Muscle of leg (tissue), 11 donors: ENCODE measurements around the gene CD4. TPM values are rescaled to one million over a fixed set of nuclear protein-coding genes. Genes with fewer than 3 reads are reported as not detected.
A peak's percentile ranks its signal among the peaks of the same experiment; 100 is the strongest.

Source experiments
- DNase-seq: peaks from one replicate; pipeline ENCODE4 v3.0.0; 2013
- H3K27ac ChIP-seq: one replicate; pipeline ENCODE4 v1.5.1; 2013; ENCODE audit warnings: mild to moderate bottlenecking, low read length, control low read depth
- H3K27me3 ChIP-seq: one replicate; pipeline ENCODE4 v1.6.1; 2013; ENCODE audit warnings: low read length; ENCODE audit not compliant: control insufficient read depth, insufficient read depth
- H3K36me3 ChIP-seq: one replicate; pipeline ENCODE4 v1.6.1; 2013; ENCODE audit warnings: low read length; ENCODE audit not compliant: control insufficient read depth, insufficient read depth
- H3K4me1 ChIP-seq: one replicate; pipeline ENCODE4 v1.6.1; 2013; ENCODE audit warnings: low read length; ENCODE audit not compliant: control insufficient read depth, insufficient read depth
- H3K4me3 ChIP-seq: one replicate; pipeline ENCODE4 v1.5.1; 2013; ENCODE audit warnings: low read length, control low read depth
- H3K9me3 ChIP-seq: replicated peaks from 2 replicates; pipeline ENCODE4 v1.6.1; 2013; ENCODE audit warnings: low read depth, low read length; ENCODE audit not compliant: control insufficient read depth
- WGBS: methylation state at CpG from one replicate; pipeline ENCODE4 v1.1.5; 2013; ENCODE audit warnings: missing lambda C conversion rate; ENCODE audit not compliant: insufficient coverage; 5-methylcytosine and 5-hydroxymethylcytosine counted together
- polyA plus RNA-seq, 8 donors: library from polyadenylated mRNA; unstranded; fragments of 120-200 nt; gene quantifications; one replicate each; pipeline versions ENCODE4 v1.2.1 to v1.2.3, GENCODE V29; 2013; ENCODE audit warnings: inconsistent platforms in 1 of 8, low replicate concordance in 1 of 8; ENCODE audit not compliant: insufficient read length in 8 of 8, insufficient read depth in 1 of 8
- total RNA-seq: library from RNA; stranded (reverse); fragments of 120-200 nt; gene quantifications from one replicate; pipeline ENCODE4 v1.2.4, GENCODE V29; 2013

The CD4 gene
- total and polyA plus RNA-seq, 9 donors, result 3.1 to 9.7 (median 7.0) TPM

DNA sequence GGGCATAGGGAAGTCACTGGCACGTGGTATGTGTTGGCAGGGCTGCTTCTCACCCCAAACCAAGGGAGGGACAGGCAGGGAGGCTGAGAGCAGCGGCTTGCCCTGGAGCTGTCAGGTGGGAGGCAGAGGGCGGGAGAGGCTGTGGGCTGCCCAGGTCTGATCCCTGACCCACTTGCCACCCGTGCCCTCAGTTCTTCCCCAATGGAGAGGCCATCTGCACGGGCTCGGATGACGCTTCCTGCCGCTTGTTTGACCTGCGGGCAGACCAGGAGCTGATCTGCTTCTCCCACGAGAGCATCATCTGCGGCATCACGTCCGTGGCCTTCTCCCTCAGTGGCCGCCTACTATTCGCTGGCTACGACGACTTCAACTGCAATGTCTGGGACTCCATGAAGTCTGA, 56.1 kb downstream of the CD4 start:
- no peak overlapping the region for H3K27ac ChIP-seq
- H3K27me3 ChIP-seq, result no peaks in the 10 kb centered on the region
- H3K36me3 ChIP-seq, result peaks cover 55% of the 10 kb centered on the region
- H3K4me3 ChIP-seq, result no peak overlapping the region
- whole genome bisulfite sequencing, result 83% methylated on average over 17 of the region's 17 CpGs
- peaks cover 23% of the 10 kb centered on the region for H3K4me1 ChIP-seq
- no peak for DNase-seq
- H3K9me3 ChIP-seq, result no peaks in the 10 kb centered on the region

GRCh38 chr12:6846316-6846869, 57.1 kb downstream of the CD4 start:
- no peak overlapping the region for H3K27ac ChIP-seq
- WGBS, result 81% methylated on average over 4 of the region's 7 CpGs
- no peak overlapping the region for H3K4me3 ChIP-seq
- no peak for DNase-seq
- H3K4me1 ChIP-seq, result peaks cover 21% of the 10 kb centered on the region
- H3K9me3 ChIP-seq, result no peaks in the 10 kb centered on the region
- peaks cover 59% of the 10 kb centered on the region for H3K36me3 ChIP-seq
- H3K27me3 ChIP-seq, result no peaks in the 10 kb centered on the region

DNA sequence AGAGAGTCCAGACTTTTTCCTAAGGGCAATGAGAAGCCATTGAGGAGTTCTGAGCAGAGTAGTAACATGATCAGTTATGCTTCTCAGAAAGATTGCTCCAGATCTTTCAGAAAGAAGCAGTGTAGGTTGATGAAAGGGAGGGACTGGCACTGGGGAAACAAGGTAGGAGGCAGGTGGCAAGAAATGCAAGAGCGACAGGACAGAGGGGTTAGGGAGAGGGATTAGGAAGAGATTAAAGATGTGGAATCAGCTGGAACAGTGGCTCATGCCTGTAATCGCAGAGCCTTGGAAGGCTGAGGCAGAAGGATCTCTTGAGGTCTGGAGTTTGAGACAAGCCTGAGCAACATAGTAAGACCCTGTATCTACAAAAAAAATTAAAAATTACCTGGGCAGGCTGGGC, 58.3 kb downstream of the CD4 start:
- 100% methylated on average over 1 of the region's 2 CpGs for WGBS
- Histone ChIP-seq H3K9me3 (no peaks in the 10 kb centered on the region), H3K27ac (no peak overlapping the region), H3K36me3 (peaks cover 59% of the 10 kb centered on the region), H3K4me3 (no peak overlapping the region), H3K4me1 (peaks cover 17% of the 10 kb centered on the region), H3K27me3 (no peaks in the 10 kb centered on the region)
- no peak for DNase-seq

DNA sequence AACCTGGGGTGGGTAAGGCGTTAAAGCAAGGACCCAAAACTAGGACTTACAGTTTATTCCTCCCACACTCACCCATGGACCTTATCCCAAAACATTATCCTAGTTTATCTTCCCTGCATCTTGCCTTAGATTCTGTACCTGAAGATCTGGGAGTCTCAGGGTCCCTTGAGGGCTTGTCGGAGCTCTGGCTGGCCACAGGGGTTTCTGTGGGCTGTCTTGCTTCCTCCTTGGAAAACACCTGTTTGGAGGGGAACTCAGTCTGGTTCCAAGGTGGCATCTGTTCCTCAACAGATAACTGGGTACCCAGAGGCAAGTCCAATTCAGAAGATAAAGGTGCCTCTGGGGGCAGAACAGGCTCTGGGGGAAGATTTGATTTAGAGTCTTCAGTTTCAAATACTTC, 60.1 kb downstream of the CD4 start:
- Histone ChIP-seq H3K4me1 (peaks cover 24% of the 10 kb centered on the region), H3K4me3 (no peak overlapping the region), H3K27ac (no peak overlapping the region), H3K36me3 (peaks cover 60% of the 10 kb centered on the region), H3K9me3 (no peaks in the 10 kb centered on the region), H3K27me3 (no peaks in the 10 kb centered on the region)
- DNase-seq, result no peak
- 57% methylated on average over 1 of the region's 2 CpGs for WGBS

GRCh38 chr12:6849976-6850560, 60.7 kb downstream of the CD4 start:
- 55% methylated on average over 2 of the region's 10 CpGs for WGBS

DNA sequence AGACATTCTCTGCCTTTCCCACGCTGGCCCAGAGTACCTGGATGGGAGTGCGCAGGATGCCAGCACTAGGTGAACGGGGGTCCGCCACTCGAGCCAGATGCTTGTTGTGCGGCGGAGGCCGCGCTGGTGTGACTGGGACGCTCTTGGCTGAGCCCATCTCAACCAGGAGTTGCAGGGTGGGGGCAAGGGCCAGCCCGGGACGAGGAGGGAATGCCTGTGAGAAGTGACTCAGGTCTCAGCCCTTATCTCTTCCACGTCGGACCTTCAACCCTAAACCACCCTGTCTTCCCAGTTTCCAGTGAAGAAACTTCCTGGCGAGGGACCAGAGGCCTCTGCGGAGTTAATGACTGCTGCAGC, 61.4 kb downstream of the CD4 start:
- Histone ChIP-seq H3K27me3 (no peaks in the 10 kb centered on the region), H3K36me3 (peaks cover 59% of the 10 kb centered on the region), H3K4me3 (peak overlapping the region; percentile 49), H3K4me1 (peaks cover 24% of the 10 kb centered on the region), H3K9me3 (no peaks in the 10 kb centered on the region), H3K27ac (peak overlapping the region; percentile 43)
- no peak for DNase-seq
- 19% methylated on average over 9 of the region's 16 CpGs for WGBS

More at GRCh38 chr12:6849976-6850560, 60.7 kb downstream of the CD4 start:
- Histone ChIP-seq H3K27ac (no peak overlapping the region), H3K36me3 (peaks cover 58% of the 10 kb centered on the region), H3K4me1 (peaks cover 24% of the 10 kb centered on the region), H3K27me3 (no peaks in the 10 kb centered on the region), H3K9me3 (no peaks in the 10 kb centered on the region), H3K4me3 (peak overlapping the region; percentile 49)
- DNase-seq, result no peak

DNA sequence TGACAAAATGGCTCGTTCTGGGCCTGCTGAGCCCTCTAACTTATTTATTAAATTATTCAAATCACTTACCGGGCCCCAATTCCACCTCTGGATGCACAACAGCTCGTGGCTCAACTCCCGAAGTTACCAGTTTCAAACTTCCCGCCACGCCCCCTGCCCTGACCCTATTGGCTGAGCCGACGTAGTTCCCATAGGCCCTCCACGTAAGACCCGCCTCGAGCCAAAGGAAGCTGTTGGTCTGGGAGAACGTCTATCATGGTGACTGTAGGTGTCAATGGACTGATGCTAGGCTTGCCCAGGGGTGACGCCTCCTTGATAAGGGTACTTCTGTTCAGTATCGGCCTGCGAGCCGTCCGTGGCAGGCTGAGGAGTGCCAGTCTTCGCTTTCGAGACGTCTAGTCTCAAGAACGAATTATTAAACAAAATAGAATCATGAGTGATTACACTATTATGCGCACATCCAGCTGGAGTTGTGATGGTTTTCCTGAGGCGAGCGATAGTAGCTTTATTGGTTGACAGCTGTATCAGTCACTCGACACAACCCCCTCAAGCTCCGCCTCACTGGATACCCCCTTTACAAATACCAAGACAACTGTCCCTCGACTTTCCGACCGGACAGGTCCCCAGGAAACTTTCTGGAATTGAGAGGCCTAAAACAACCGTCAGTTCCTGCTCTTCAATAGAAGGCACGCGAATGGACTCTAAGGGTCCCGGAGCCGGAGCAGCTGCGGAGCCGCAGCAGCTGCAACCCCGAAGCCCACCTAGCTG, 62.0 kb downstream of the CD4 start, which contains the start of gene CDCA3:
Gene CDCA3 (minus strand): TSS at position 134 of the 768 bp plus-strand sequence. CDS start 334 bp downstream, outside the sequence.
- Histone ChIP-seq H3K27ac (peak within 1 kb of the TSS; percentile 99), H3K36me3 (peaks cover 59% of the 10 kb centered on the region), H3K27me3 (no peaks in the 10 kb centered on the region), H3K4me1 (peaks cover 24% of the 10 kb centered on the region), H3K4me3 (peak within 1 kb of the TSS; percentile 80), H3K9me3 (no peaks in the 10 kb centered on the region)
- peak; percentile 99 for DNase-seq
- WGBS, result 0% methylated on average over 27 of the region's 37 CpGs

DNA sequence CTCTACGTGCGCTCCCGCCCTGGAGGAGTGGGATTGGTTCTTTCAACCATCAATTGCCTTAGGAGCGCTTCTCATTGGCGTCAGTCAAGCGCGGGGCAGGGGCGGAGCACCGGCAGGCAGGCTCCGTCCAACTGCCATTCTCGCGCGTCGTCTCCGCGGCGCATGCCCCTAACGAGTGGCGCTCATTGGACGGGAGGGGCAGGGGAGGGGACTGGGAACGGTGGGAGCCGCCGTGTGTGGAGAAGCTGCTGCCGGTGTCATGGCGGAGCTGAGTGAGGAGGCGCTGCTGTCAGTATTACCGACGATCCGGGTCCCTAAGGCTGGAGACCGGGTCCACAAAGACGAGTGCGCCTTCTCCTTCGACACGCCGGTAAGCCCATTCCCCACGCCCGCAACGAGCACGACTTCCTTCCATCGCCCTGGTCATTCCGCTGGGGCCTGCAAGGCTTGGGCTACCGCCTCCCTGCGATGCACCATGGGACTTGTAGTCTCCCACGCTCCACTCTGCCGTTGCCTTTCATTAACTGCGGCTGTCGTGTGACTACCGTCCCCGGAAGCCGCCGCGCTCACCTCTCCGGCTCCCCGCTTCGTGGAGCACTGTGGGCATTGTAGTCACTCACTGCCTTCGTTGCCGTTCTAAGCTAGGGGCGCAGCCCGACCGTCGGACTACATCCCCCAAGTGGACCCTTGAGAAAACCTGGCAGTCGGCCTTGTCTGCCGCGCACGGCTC, 62.8 kb downstream of the CD4 start, which contains the start of gene USP5:
Gene USP5 (plus strand): TSS at position 230 of the 730 bp plus-strand sequence. CDS start 30 bp downstream, at position 260.
- Histone ChIP-seq H3K4me3 (peak within 1 kb of the TSS; percentile 80), H3K27ac (peak within 1 kb of the TSS; percentile 99), H3K4me1 (peaks cover 24% of the 10 kb centered on the region), H3K9me3 (no peaks in the 10 kb centered on the region), H3K36me3 (peaks cover 59% of the 10 kb centered on the region), H3K27me3 (no peaks in the 10 kb centered on the region)
- under 1% methylated on average over 63 of the region's 65 CpGs for WGBS
- DNase-seq, result peak; percentile 100

- Histone ChIP-seq H3K27ac (peak overlapping the region; percentile 72), H3K27me3 (no peaks in the 10 kb centered on the region), H3K4me1 (peaks cover 24% of the 10 kb centered on the region), H3K4me3 (peak overlapping the region; percentile 80), H3K9me3 (no peaks in the 10 kb centered on the region), H3K36me3 (peaks cover 60% of the 10 kb centered on the region)
- WGBS, result under 1% methylated on average over 11 of the region's 18 CpGs
- DNase-seq, result peak; percentile 65
These were observed 63.5 kb downstream of the CD4 start for GRCh38 chr12:6852651-6853354.
